Hindlimb muscle (tissue), 1 donor: ENCODE measurements around the gene TEAD3. TPM values are rescaled to one million over a fixed set of nuclear protein-coding genes. Genes with fewer than 3 reads are reported as not detected.

Source experiments
- DNase-seq: peaks from one replicate; pipeline ENCODE4 v3.0.0-alpha.2; 2013
- polyA plus RNA-seq: library from polyadenylated mRNA; unstranded; fragments of 120-200 nt; gene quantifications from one replicate; pipeline ENCODE4 v1.2.1, GENCODE V29; 2013; ENCODE audit not compliant: insufficient read length

The TEAD3 gene
- polyA plus RNA-seq, 1 donor, result 74.7 TPM

GRCh38 chr6:35491558-35492257 is 5.2 kb downstream of the TEAD3 start:
- DNase-seq, result no peak

GRCh38 chr6:35490821-35491557 is 5.9 kb downstream of the TEAD3 start:
- no peak for DNase-seq

- DNase-seq, result peak; percentile 73
These were observed 6.7 kb downstream of the TEAD3 start for GRCh38 chr6:35489995-35490791.

GRCh38 chr6:35489066-35489465 is 7.8 kb downstream of the TEAD3 start:
- DNase-seq, result no peak

GRCh38 chr6:35488517-35488862 is 8.4 kb downstream of the TEAD3 start:
- no peak for DNase-seq

GRCh38 chr6:35487658-35488516 is 9.0 kb downstream of the TEAD3 start:
- DNase-seq, result no peak

- no peak for DNase-seq
These were observed 10.6 kb downstream of the TEAD3 start for GRCh38 chr6:35486005-35486925.

GRCh38 chr6:35485402-35485877 is 11.4 kb downstream of the TEAD3 start:
- DNase-seq, result no peak

- no peak for DNase-seq
These were observed 11.9 kb downstream of the TEAD3 start for GRCh38 chr6:35484921-35485392.

GRCh38 chr6:35483893-35484645 is 12.8 kb downstream of the TEAD3 start:
- DNase-seq, result no peak

- DNase-seq, result no peak
These were observed 13.4 kb downstream of the TEAD3 start for GRCh38 chr6:35483490-35483889.

- no peak for DNase-seq
These were observed 13.8 kb downstream of the TEAD3 start for GRCh38 chr6:35483062-35483461.

GRCh38 chr6:35481226-35481625 is 15.7 kb downstream of the TEAD3 start:
- DNase-seq, result no peak

- DNase-seq, result no peak
These were observed 16.7 kb downstream of the TEAD3 start for GRCh38 chr6:35480176-35480575.

- no peak for DNase-seq
These were observed 18.6 kb downstream of the TEAD3 start for GRCh38 chr6:35478259-35478658.

GRCh38 chr6:35477551-35478179 is 19.2 kb downstream of the TEAD3 start:
- DNase-seq, result no peak

GRCh38 chr6:35477028-35477427 is 19.9 kb downstream of the TEAD3 start:
- DNase-seq, result no peak

- no peak for DNase-seq
These were observed 20.9 kb downstream of the TEAD3 start for GRCh38 chr6:35476004-35476403.

GRCh38 chr6:35475573-35475972 is 21.3 kb downstream of the TEAD3 start:
- no peak for DNase-seq
